Sigmoid colon (tissue), 3 donors: ENCODE results near the gene THSD7B.

ENCODE experiments used
- POLR2A ChIP-seq, 2 donors: fragments of 450-650 bp; IDR thresholded peaks; one replicate each; pipeline ENCODE4 v1.6.1; 2016; ENCODE audit warnings: antibody characterized with exemption in 2 of 2, mild to moderate bottlenecking in 2 of 2, moderate library complexity in 2 of 2
- TF ChIP-seq, protein P1 (sequence below), 4 experiments: fragments of 450-650 bp in 3 of 4; fragments of 200-600 bp in 1 of 4; IDR thresholded peaks; one replicate each; pipeline ENCODE4 v1.5.1; 2016 to 2019; ENCODE audit warnings: antibody characterized with exemption in 4 of 4, mild to moderate bottlenecking in 3 of 4, moderate library complexity in 2 of 4

DNA sequence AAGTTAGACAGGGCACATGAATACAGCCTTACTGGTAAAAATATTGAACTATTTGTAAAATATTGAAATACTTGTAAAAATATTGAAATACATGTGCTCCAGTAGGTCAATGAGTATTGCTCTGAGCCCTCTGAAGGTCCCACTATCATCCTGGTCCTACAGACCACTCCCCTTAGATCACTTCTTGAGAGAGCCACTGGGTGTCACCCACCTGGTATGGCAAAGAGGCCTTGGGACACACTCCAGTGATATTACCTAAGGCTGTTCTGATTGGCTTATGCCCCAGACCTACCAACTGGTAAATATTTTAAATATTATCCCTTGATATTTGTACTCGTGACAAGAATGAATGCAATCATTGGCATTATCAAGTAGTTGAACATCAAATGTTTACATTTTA lies 5.0 kb downstream of the THSD7B start:
- TF ChIP-seq, protein P1, sequence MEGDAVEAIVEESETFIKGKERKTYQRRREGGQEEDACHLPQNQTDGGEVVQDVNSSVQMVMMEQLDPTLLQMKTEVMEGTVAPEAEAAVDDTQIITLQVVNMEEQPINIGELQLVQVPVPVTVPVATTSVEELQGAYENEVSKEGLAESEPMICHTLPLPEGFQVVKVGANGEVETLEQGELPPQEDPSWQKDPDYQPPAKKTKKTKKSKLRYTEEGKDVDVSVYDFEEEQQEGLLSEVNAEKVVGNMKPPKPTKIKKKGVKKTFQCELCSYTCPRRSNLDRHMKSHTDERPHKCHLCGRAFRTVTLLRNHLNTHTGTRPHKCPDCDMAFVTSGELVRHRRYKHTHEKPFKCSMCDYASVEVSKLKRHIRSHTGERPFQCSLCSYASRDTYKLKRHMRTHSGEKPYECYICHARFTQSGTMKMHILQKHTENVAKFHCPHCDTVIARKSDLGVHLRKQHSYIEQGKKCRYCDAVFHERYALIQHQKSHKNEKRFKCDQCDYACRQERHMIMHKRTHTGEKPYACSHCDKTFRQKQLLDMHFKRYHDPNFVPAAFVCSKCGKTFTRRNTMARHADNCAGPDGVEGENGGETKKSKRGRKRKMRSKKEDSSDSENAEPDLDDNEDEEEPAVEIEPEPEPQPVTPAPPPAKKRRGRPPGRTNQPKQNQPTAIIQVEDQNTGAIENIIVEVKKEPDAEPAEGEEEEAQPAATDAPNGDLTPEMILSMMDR (IDR thresholded peaks at IDR 0.05) = no peak
- TF ChIP-seq POLR2A (IDR thresholded peaks at IDR 0.05) = no peak
